Activated CD8-positive, alpha-beta memory T cell treated with anti-CD3 and anti-CD28 coated beads for 4 hours (primary cell): ENCODE results near the gene SNRPD2.
"Not testable (repeated sequence)": the region's sequence is repeated elsewhere in the genome, so short reads cannot be mapped to it uniquely, and the experiment has no call there.

Experiments used
- DNase-seq, 2 donors: peaks; one replicate each; pipeline ENCODE4 v3.0.0-alpha.2; 2020; ENCODE audit warnings: low read depth in 2 of 2

Gene SNRPD2

DNA sequence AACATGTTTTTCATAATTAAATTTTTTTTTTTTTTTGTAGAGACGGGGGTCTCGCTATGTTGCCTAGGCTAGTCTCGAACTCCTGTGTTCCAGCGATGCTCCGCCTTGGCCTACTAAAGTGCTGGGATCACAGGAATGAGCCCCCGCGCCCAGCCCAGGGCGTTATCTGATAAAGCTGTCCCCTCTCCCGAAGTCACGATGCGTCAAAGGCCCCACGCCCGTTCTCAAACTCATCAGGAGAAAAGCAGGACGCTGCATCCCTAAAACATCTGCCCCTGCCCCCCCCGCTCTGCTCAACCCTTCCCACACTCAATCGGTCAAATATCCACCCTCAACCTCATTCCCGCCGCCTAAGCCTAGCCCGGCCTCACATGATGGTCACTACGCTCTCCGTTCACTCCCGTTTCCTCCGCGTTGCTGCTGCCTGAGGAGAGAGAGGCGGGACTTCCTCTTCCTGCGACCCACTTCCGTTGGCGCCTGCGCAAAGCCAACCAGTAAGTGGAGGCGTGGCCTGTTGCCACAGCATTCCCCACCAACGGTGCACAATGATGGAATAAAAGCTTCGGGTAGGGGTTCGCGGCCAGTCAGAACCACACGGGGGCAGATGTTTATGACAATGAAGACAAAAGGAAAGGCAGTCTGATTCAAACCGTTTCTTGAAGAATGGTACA, at the start of gene SNRPD2:
Gene SNRPD2, minus strand, starts transcription at position 438 of the 671 bp plus-strand sequence. Its CDS starts 65 bp downstream, at position 373.
- peak; percentile 85 to 89 for DNase-seq

- DNase-seq: no peak
These were observed 48.0 kb upstream of the SNRPD2 start for GRCh38 chr19:45739498-45740439.

GRCh38 chr19:45733160-45733810, 41.5 kb upstream of the SNRPD2 start, which contains the start of gene MEIOSIN:
Gene MEIOSIN, plus strand, starts transcription at chr19:45733439. Its CDS starts 1,938 bp downstream, at chr19:45735377.
- no peak for DNase-seq

DNA sequence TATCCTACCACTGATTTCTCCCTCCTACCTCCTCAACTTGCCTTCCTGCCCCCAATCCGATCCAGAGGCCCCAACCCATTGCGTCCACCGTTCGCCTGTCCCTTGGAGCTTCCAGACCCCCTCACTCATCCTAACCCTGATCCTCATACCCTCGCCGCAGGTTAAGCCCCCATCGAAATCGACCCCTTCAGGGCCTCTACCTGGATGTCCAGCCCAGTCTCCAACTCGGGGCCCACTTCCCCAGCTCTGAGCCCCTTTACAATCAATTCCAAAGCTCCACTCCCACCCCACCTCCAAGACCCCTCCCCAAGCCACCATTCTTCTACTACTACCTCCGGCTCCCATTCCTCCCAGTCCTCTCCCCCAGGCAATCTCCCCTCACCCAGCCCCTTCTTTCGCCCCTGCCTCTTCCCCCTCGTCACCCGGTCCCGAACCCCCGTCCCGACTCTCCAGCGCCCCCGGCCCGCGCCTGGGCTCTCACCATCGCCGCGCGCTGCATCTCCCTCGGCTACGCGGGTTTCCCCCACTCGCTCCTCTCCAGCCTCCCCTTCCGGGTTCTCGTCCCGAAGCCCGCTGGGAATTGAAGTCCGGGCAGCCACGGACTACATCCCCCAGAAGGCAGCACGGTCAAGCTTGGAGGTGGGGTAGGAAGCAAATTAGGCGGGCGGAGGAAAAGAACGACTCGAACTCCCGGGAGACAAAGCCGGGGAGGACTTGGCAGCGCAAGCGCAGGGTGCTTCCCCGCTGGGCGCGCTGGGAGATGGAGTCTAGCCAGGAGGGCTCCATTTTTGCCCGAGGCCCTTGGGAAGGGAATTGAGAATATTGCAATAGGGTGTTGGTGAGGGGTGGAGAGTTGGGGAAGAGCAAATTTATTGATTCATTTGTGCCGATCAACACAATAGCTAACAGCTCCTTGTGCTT, 38.9 kb upstream of the SNRPD2 start, which contains the start of gene FBXO46:
Gene FBXO46, minus strand, starts transcription at position 529 of the 921 bp plus-strand sequence. CDS start 17,401 bp downstream, outside the sequence.
- DNase-seq: peak; percentile 85 to 86

- no peak for DNase-seq
These were observed 38.1 kb upstream of the SNRPD2 start for GRCh38 chr19:45729800-45730290.

DNA sequence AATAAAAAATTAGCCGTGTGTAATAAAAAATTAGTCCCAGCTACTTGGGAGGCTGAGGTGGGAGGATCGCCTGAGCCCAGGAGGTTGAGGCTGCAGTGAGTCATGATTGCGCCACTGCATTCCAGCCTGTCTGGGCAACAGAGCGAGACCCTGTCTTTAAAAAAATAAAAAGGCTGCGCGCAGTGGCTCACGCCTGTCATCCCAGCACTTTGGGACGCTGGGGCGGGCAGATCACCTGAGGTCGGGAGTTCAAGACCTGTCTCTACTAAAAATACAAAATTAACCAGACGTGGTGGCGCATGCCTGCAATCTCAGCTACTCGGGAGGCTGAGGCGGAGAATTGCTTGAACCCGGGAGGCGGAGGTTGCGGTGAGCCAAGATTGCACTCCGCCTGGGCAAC, 36.9 kb upstream of the SNRPD2 start:
- not testable (repeated sequence) for DNase-seq

GRCh38 chr19:45720065-45720464, 28.3 kb upstream of the SNRPD2 start:
- DNase-seq: not testable (repeated sequence)

- DNase-seq: no peak
These were observed 26.4 kb upstream of the SNRPD2 start for GRCh38 chr19:45717983-45718650.

- peak; percentile 94 to 97 for DNase-seq
These were observed 25.6 kb upstream of the SNRPD2 start for GRCh38 chr19:45717131-45717982.

DNA sequence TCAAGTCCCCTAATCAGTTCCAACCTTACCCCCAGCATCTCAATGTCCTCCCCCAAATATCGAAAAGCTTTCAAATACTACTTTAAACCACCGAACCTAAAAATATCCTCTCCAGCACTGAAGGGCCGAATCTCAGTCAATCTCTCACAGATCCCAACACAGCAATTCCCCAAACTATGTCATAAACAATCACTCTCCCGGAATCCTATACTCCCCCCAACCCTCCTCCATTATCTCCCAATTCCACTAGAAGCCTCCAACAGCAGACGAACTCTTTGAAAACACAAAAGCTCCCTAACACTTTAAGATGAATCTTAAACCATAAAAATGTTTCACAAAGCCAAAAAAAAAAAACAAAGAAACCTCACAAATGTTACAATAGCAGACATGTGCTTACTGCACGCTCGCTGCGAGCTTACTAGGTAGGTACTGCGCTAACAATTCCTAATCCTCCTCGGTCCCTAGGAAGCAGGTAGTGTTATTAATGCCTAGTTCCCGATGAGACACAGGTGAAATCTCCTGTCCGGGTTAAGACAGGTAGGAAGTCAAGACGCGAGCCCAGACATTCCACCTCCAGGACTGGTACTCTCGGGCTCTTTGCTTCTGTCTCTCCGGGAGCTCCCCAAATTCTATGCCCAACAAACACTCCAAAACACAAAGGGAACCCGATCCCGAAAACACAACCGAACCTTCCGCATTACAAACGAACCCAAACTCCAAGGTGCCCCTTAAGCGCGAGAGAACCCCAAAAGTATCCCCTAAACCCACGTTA, 24.8 kb upstream of the SNRPD2 start:
- DNase-seq: no peak

GRCh38 chr19:45715139-45715538, 23.4 kb upstream of the SNRPD2 start:
- DNase-seq: no peak

DNA sequence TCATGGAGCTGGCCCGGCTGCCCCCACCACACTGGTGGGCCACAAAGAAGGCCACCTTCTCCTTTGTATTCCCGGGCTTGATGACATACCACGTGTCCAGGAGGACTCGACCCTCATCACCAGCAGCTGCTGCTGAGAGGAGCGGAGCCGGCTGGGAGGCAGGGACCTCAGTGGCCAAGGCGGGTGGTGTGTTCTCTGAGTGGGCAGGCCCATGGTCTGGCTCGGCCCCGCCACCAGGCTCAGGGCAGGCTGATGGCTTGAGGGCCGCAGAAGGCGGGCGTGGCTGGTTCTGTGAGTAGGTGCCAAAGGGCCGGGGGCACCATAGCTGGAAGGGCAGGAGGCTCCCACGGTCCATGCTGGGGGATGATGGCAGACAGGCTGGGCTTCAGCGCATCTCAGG, 21.4 kb upstream of the SNRPD2 start:
- no peak for DNase-seq

DNA sequence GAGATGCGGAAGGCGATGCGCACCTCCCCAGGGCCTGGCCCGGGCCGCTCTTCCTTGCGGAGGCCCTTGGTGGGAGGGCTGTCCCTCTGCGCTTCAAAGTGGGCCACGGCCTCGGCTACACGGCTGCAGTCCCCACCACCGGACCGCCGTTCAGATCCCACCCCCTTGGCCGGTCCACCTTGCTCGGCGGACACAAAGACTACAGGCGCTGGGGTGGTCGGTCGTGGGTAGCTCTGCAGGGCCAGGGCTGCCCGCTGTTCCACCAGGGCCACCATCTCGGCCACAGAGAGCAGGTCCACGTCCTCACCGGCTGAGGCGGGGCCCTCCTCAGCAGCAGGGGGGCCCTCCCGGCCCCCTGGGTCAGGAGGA, 20.9 kb upstream of the SNRPD2 start:
- DNase-seq: no peak

DNA sequence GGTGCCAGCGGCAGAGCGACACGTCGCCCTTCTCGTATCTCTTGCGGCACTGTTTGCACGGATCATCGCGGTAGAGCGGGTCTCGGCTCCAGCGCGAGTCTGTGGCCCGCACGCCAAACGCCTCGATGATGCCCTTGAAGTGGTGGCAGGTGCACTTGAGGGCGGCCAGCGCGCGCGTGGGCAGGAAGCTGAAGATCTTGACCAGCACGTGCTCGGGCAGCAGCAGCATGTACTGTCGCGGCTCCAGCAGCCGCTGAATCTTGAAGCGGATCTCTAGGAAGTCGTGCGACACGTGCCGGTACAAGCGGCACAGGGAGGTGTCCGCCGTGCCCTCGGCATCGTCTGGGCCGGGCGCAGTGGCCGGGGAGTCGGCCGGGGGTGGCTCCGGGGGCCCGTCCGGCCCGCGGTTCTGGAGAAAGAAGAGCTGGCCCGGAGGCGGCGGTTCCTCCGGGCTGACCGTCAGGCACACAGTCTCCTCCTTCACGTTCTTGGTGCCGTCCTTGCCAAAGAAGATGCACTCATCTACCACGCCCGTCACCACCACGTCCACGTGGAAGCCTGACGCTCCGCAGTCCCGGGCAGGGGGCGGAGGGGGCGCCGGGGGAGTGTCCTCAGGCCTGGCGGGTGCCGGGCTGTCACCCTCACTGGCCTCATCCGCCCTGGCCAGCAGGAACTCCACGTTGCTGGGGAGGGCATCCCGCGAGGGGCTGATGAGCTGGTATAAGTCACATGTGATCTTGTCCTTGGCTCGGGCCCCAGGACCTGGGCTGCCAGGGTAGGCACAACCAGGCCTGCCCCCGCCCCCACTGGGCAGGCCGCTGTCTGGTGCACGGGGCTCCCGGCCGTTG, 20.3 kb upstream of the SNRPD2 start:
- DNase-seq: no peak

GRCh38 chr19:45710356-45711130, 18.8 kb upstream of the SNRPD2 start:
- DNase-seq: no peak

- no peak for DNase-seq
These were observed 14.1 kb upstream of the SNRPD2 start for GRCh38 chr19:45705710-45706415.
